H1 (cell line): Measurements from ENCODE around the gene SV2C. TPM values are rescaled to one million over a fixed set of nuclear protein-coding genes. Genes with fewer than 3 reads are reported as not detected.

Experiments
- CTCF ChIA-PET: fragments of 300-600 bp; sonication (Branson Sonifier 250); formaldehyde crosslinking; loops from one replicate; lab custom pipeline; 2021; ENCODE audit not compliant: partially characterized antibody; lab: Charles Lee
- POLR2A ChIA-PET: fragments of 300-600 bp; sonication (Branson Sonifier 250); formaldehyde crosslinking; loops from one replicate; lab custom pipeline; 2021; ENCODE audit warnings: inconsistent platforms; ENCODE audit not compliant: partially characterized antibody; lab: Charles Lee
- DNase-seq, 2 experiments: peaks; one replicate each; pipeline versions ENCODE4 v3.0.0 to v3.0.0-alpha.2; 2010 to 2022; ENCODE audit warnings: low spot score in 2 of 2, low read depth in 1 of 2, mixed read lengths in 1 of 2
- FAIRE-seq: peaks from 2 replicates; lab custom pipeline; 2011; peaks lifted over from hg19 to GRCh38; lab: Jason Lieb, UNC
- H2AFZ ChIP-seq: 2 replicates; pipeline ENCODE4 v1.8.1; 2012; ENCODE audit warnings: low read length, inconsistent platforms
- H2AK5ac ChIP-seq: 2 replicates; pipeline ENCODE4 v1.6.1; 2013; ENCODE audit warnings: low read depth, low read length
- H2BK120ac ChIP-seq: replicated peaks from 2 replicates; pipeline ENCODE3; 2013; ENCODE audit warnings: low read depth, low read length, inconsistent platforms
- H2BK12ac ChIP-seq: 2 replicates; pipeline ENCODE4 v1.6.1; 2013; ENCODE audit warnings: low read depth, low read length
- H2BK15ac ChIP-seq: 2 replicates; pipeline ENCODE4 v1.6.1; 2013; ENCODE audit warnings: low read length
- H2BK20ac ChIP-seq: 2 replicates; pipeline ENCODE4 v1.6.1; 2013; ENCODE audit warnings: low read length
- H2BK5ac ChIP-seq: 2 replicates; pipeline ENCODE4 v1.6.1; 2013; ENCODE audit warnings: low read depth, low read length
- H3K14ac ChIP-seq: 2 replicates; pipeline ENCODE4 v1.6.1; 2013; ENCODE audit warnings: inconsistent platforms; ENCODE audit not compliant: insufficient read length
- H3K18ac ChIP-seq: 2 replicates; pipeline ENCODE4 v1.6.1; 2013; ENCODE audit warnings: low read length; ENCODE audit errors: extremely low read depth
- H3K23ac ChIP-seq: 2 replicates; pipeline ENCODE4 v1.6.1; 2013; ENCODE audit warnings: inconsistent platforms; ENCODE audit not compliant: insufficient read length
- H3K23me2 ChIP-seq: 2 replicates; pipeline ENCODE4 v1.6.1; 2013; ENCODE audit warnings: low read depth, low read length
- H3K27ac ChIP-seq: 2 replicates; pipeline ENCODE4 v1.6.1; 2011; ENCODE audit warnings: low read depth, low read length, inconsistent platforms
- H3K27me3 ChIP-seq, 4 experiments: replicated peaks in 1 of 4; 1 replicate in 1 of 4; 2 replicates in 3 of 4; pipeline versions ENCODE4 v1.6.1 to v1.8.1; 2011 to 2013; ENCODE audit warnings: low read length in 3 of 4, mild to moderate bottlenecking in 3 of 4, inconsistent platforms in 2 of 4, mixed read lengths in 2 of 4, moderate library complexity in 1 of 4; ENCODE audit not compliant: control insufficient read depth in 3 of 4, insufficient read depth in 3 of 4; ENCODE audit errors: extremely low read depth in 1 of 4
- H3K36me3 ChIP-seq, 4 experiments: 2 replicates each; pipeline versions ENCODE4 v1.6.1 to v1.8.1; 2011 to 2013; ENCODE audit warnings: mild to moderate bottlenecking in 4 of 4, low read length in 3 of 4, moderate library complexity in 2 of 4, control low read depth in 1 of 4, inconsistent platforms in 1 of 4; ENCODE audit not compliant: insufficient read depth in 4 of 4, control insufficient read depth in 2 of 4
- H3K4ac ChIP-seq: replicated peaks from 2 replicates; pipeline ENCODE3; 2013; ENCODE audit warnings: low read length, low read depth, mixed read lengths, inconsistent platforms; ENCODE audit not compliant: insufficient read length
- H3K4me1 ChIP-seq, 4 experiments: replicated peaks in 1 of 4; 1 replicate in 1 of 4; 2 replicates in 3 of 4; pipeline versions ENCODE4 v1.6.1 to v1.8.1; 2011 to 2013; ENCODE audit warnings: low read length in 3 of 4, inconsistent platforms in 2 of 4, mixed read lengths in 1 of 4; ENCODE audit not compliant: insufficient read depth in 4 of 4, control insufficient read depth in 3 of 4
- H3K4me2 ChIP-seq, 2 experiments: 2 replicates each; pipeline versions ENCODE4 v1.6.1 to v1.8.1; 2011 to 2013; ENCODE audit warnings: low read depth in 2 of 2, low read length in 2 of 2, control low read depth in 1 of 2, inconsistent platforms in 1 of 2, mild to moderate bottlenecking in 1 of 2; ENCODE audit not compliant: insufficient read depth in 1 of 2
- H3K4me3 ChIP-seq, 4 experiments: fragments of 200-600, 300-600 bp in 1 of 4; sonication (generic), shearing (Covaris generic), sonication (Bioruptor Twin) in 1 of 4; 2 replicates each; pipeline versions ENCODE4 v1.5.1 to v1.8.1; 2011 to 2016; ENCODE audit warnings: low read length in 4 of 4, low read depth in 3 of 4, control low read depth in 2 of 4, inconsistent platforms in 2 of 4, mild to moderate bottlenecking in 2 of 4, mixed read lengths in 1 of 4, moderate library complexity in 1 of 4; ENCODE audit not compliant: insufficient read depth in 2 of 4; ENCODE audit errors: extremely low read depth in 1 of 4
- H3K56ac ChIP-seq: replicated peaks from 2 replicates; pipeline ENCODE3; 2013; ENCODE audit warnings: low read depth, mild to moderate bottlenecking, mixed read lengths, low read length, inconsistent platforms; ENCODE audit not compliant: insufficient read length
- H3K79me1 ChIP-seq: 2 replicates; pipeline ENCODE4 v1.6.1; 2013; ENCODE audit warnings: low read depth, low read length, control low read depth
- H3K79me2 ChIP-seq, 2 experiments: 2 replicates each; pipeline versions ENCODE4 v1.6.1 to v1.8.1; 2012 to 2013; ENCODE audit warnings: low read length in 2 of 2, mild to moderate bottlenecking in 2 of 2, inconsistent platforms in 1 of 2; ENCODE audit not compliant: insufficient read depth in 2 of 2, control insufficient read depth in 1 of 2
- H3K9ac ChIP-seq, 4 experiments: replicated peaks in 1 of 4; 1 replicate in 1 of 4; 2 replicates in 3 of 4; pipeline versions ENCODE4 v1.6.1 to v1.8.1; 2011 to 2013; ENCODE audit warnings: low read depth in 3 of 4, low read length in 3 of 4, control low read depth in 2 of 4, mild to moderate bottlenecking in 2 of 4, moderate library complexity in 2 of 4, inconsistent platforms in 1 of 4; ENCODE audit errors: extremely low read depth in 1 of 4
- H3K9me3 ChIP-seq, 2 experiments: 2 replicates each; pipeline versions ENCODE4 v1.6.1 to v1.8.1; 2012 to 2013; ENCODE audit warnings: mild to moderate bottlenecking in 2 of 2, moderate library complexity in 2 of 2, control low read depth in 1 of 2, inconsistent platforms in 1 of 2, low read depth in 1 of 2, low read length in 1 of 2, mixed read lengths in 1 of 2; ENCODE audit not compliant: insufficient read depth in 2 of 2
- H4K20me1 ChIP-seq, 2 experiments: replicated peaks in 1 of 2; 2 replicates each; pipeline versions ENCODE3 to v1.8.1; 2011 to 2013; ENCODE audit warnings: inconsistent platforms in 2 of 2, low read length in 2 of 2, mild to moderate bottlenecking in 1 of 2; ENCODE audit not compliant: insufficient read depth in 2 of 2, control insufficient read depth in 1 of 2
- H4K5ac ChIP-seq: 2 replicates; pipeline ENCODE4 v1.6.1; 2013; ENCODE audit warnings: low read length, low read depth, mixed read lengths, inconsistent platforms; ENCODE audit not compliant: insufficient read length
- H4K8ac ChIP-seq: 2 replicates; pipeline ENCODE4 v1.8.0; 2013; ENCODE audit warnings: mild to moderate bottlenecking, moderate library complexity, low read length, inconsistent platforms; ENCODE audit not compliant: insufficient read depth; ENCODE audit errors: extremely low read depth
- H4K91ac ChIP-seq: replicated peaks from 2 replicates; pipeline ENCODE3; 2013; ENCODE audit warnings: low read length, mixed read lengths, inconsistent platforms; ENCODE audit not compliant: insufficient read length
- BRCA1 ChIP-seq: IDR thresholded peaks from 2 replicates; pipeline ENCODE4 v1.6.1; 2012; ENCODE audit warnings: low read depth, low read length, improper control_type of control experiment
- HDAC6 ChIP-seq: IDR thresholded peaks from one replicate; pipeline ENCODE4 v1.7.1; 2012; ENCODE audit warnings: low read depth, mild to moderate bottlenecking, inconsistent platforms, low read length, moderate library complexity
- RAD21 ChIP-seq, 2 experiments: IDR thresholded peaks in 1 of 2; conservative IDR thresholded peaks in 1 of 2; 2 replicates each; pipeline ENCODE4 v1.6.1; 2011; ENCODE audit warnings: low read depth in 2 of 2, low read length in 2 of 2, improper control_type of control experiment in 1 of 2, inconsistent platforms in 1 of 2, mild to moderate bottlenecking in 1 of 2, moderate library complexity in 1 of 2
- WGBS, 2 experiments: shearing (Covaris generic) in 1 of 2; methylation state at CpG; one replicate each; pipeline versions ENCODE4 v1.1.6 to v1.1.7; 2013 to 2015; ENCODE audit warnings: low lambda C conversion rate in 2 of 2, mixed read lengths in 2 of 2, inconsistent platforms in 1 of 2, low coverage in 1 of 2, missing lambda C conversion rate in 1 of 2; ENCODE audit not compliant: insufficient replicate concordance in 2 of 2, insufficient coverage in 1 of 2, insufficient read length in 1 of 2; ENCODE audit errors: extremely low coverage in 1 of 2, missing lambda C conversion rate in 1 of 2; 5-methylcytosine and 5-hydroxymethylcytosine counted together
- polyA plus RNA-seq, 7 experiments: library from polyadenylated mRNA; depleted of rRNA in 3 of 7; stranded (reverse) in 5 of 7; unstranded in 2 of 7; fragments of >200 nt in 5 of 7; fragments of 200-250 nt in 2 of 7; gene quantifications; 1 replicate in 5 of 7; 2 replicates in 1 of 7; 4 replicates in 1 of 7; pipeline versions ENCODE4 v1.2.1 to v1.2.3, GENCODE V29; 2011 to 2013; ENCODE audit warnings: missing spikeins in 2 of 7, mixed read lengths in 2 of 7
- total RNA-seq: library from RNA; stranded (reverse); fragmentation: NEBNext Ultra II Directional; extraction: Animal tissue kit (Norgen Biotek cat#: 25700); gene quantifications from 2 replicates; pipeline ENCODE4 v1.2.1, GENCODE V29; 2021
- TF ChIP-seq, protein P1 (sequence below), 3 experiments: IDR thresholded peaks; 1 replicate in 2 of 3; 2 replicates in 1 of 3; pipeline versions ENCODE4 v1.5.1 to v1.6.1; 2011; ENCODE audit warnings: low read length in 3 of 3, mild to moderate bottlenecking in 3 of 3, inconsistent platforms in 2 of 3, low read depth in 1 of 3, moderate library complexity in 1 of 3; ENCODE audit not compliant: insufficient read depth in 1 of 3; ENCODE audit errors: control extremely low read depth in 1 of 3

SV2C gene
- total and polyA plus RNA-seq, 2 of the 8 experiments (the other 6 are each of a cell fraction or from before 2014, with no cell fraction given) = 0.08 to 0.24 TPM

DNA sequence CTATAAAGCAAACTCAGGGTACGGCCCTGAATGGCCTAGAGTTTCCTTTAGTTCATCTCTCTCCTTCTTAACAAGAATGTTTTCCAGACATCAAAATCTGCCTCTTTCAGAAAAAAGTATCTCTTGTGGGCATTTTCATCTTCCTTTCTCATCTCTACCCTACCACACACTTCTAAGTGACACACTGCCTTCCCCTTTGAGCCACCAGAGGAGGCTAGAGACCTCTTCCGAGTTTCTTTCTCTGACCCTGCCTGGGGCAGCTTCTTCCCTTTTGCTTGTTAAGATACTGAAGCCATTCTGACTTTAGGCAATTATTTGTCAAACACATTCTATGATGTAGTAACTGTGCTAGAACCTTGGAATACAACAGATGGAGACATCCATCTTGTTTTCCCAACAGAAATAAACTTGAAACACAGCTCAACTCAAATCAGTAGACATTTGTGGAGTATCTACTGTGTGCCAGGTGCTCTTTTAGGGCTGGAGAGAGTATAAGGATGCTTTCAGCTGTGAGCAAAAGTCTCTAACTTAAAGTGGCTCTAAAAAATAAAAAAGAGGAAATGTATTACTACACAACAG lies 8.6 kb upstream of the SV2C start:
- Histone ChIP-seq H3K27ac (no peak overlapping the region), H4K8ac (no peak overlapping the region), H3K9ac (no peak overlapping the region), H2AFZ (no peak overlapping the region), H2BK5ac (no peak overlapping the region), H3K4ac (no peak overlapping the region), H2AK5ac (no peak overlapping the region), H4K91ac (no peak overlapping the region), H3K23ac (no peak overlapping the region), H3K23me2 (no peaks in the 10 kb centered on the region; the same call in 1 of the 2 replicates), H2BK15ac (no peak overlapping the region), H3K36me3 (no peaks in the 10 kb centered on the region), H3K79me2 (no peaks in the 10 kb centered on the region), H4K20me1 (no peaks in the 10 kb centered on the region), H3K9me3 (no peaks in the 10 kb centered on the region), H2BK20ac (no peak overlapping the region), H3K56ac (no peak overlapping the region), H2BK12ac (no peak overlapping the region), H3K4me2 (no peak overlapping the region), H3K14ac (no peak overlapping the region), H4K5ac (no peak overlapping the region), H3K4me1 (no peaks in the 10 kb centered on the region), H3K79me1 (no peaks in the 10 kb centered on the region), H3K18ac (no peak overlapping the region), H3K27me3 (peaks cover 0 to 12% (median 3%) of the 10 kb centered on the region in 4 experiments; a peak in 5 of 7 replicates), H3K4me3 (no peak overlapping the region), H2BK120ac (no peak overlapping the region)
- POLR2A ChIA-PET = interaction anchor here (1.1 kb wide), 1 partner anchor 36 kb away, joined by 3 read pairs; no protein-coding TSS in a partner anchor
- TF ChIP-seq, protein P1, sequence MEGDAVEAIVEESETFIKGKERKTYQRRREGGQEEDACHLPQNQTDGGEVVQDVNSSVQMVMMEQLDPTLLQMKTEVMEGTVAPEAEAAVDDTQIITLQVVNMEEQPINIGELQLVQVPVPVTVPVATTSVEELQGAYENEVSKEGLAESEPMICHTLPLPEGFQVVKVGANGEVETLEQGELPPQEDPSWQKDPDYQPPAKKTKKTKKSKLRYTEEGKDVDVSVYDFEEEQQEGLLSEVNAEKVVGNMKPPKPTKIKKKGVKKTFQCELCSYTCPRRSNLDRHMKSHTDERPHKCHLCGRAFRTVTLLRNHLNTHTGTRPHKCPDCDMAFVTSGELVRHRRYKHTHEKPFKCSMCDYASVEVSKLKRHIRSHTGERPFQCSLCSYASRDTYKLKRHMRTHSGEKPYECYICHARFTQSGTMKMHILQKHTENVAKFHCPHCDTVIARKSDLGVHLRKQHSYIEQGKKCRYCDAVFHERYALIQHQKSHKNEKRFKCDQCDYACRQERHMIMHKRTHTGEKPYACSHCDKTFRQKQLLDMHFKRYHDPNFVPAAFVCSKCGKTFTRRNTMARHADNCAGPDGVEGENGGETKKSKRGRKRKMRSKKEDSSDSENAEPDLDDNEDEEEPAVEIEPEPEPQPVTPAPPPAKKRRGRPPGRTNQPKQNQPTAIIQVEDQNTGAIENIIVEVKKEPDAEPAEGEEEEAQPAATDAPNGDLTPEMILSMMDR (IDR thresholded peaks at IDR 0.05; ENCODE audit: control extremely low read depth in 1 of 3, insufficient read depth in 1 of 3, low read depth in 1 of 3, low read length in 3 of 3) = peak; percentile 42 to 88 (median 88)
- TF ChIP-seq HDAC6 (no peak), RAD21 (IDR thresholded peaks at IDR 0.05 in 1 of 2, conservative IDR thresholded peaks at IDR 0.05 in 1 of 2; ENCODE audit: low read depth in 2 of 2, low read length in 2 of 2) (peak; percentile 93 to 95), BRCA1 (0 out of 2 replicates have a peak, but pooled peaks have one; percentile 7)
- WGBS, 2 experiments = 58% methylated on average over 2 of the region's 2 CpGs; no CpG with 5 or more reads in 1 of the 2 experiments
- CTCF ChIA-PET = interaction anchor here (0.8 to 3.6 kb wide), 33 partner anchors 9 to 509 kb away, joined by 3 to 39 read pairs (median 5); no protein-coding TSS in a partner anchor
- peak; percentile 87 for FAIRE-seq
- no peak for DNase-seq
